AG09319 (cell line): ENCODE measurements around the gene CSNK1E.

Source experiments
- DNase-seq: peaks from one replicate; pipeline ENCODE4 v3.0.0-alpha.2; 2010; ENCODE audit warnings: low read depth; ENCODE audit errors: extremely low read depth
- CTCF ChIP-seq: IDR thresholded peaks from 2 replicates; pipeline ENCODE4 v1.5.1; 2011; ENCODE audit warnings: low read depth, mild to moderate bottlenecking, inconsistent platforms, low read length, moderate library complexity

Gene CSNK1E

GRCh38 chr22:38318792-38319773 lies 1.9 kb upstream of the CSNK1E start:
- DNase-seq: no peak
- TF ChIP-seq CTCF: no peak

- no peak for DNase-seq
- no peak for TF ChIP-seq CTCF
Observed at GRCh38 chr22:38317995-38318715, 922 bp upstream of the CSNK1E start.

GRCh38 chr22:38316364-38317121 lies 690 bp downstream of the CSNK1E start:
- DNase-seq: no peak
- no peak for TF ChIP-seq CTCF

- no peak for DNase-seq
- TF ChIP-seq CTCF: no peak
Observed at GRCh38 chr22:38315823-38316363, 1.3 kb downstream of the CSNK1E start.

- TF ChIP-seq CTCF: no peak
- DNase-seq: no peak
Observed at GRCh38 chr22:38314933-38315822, 2.1 kb downstream of the CSNK1E start.
